Stimulated activated CD4-positive, alpha-beta T cell treated with anti-CD3 and anti-CD28 coated beads, Interleukin-15, amount 100 ng/mL, for 24 hours (primary cell): Measurements from ENCODE around the gene SDC4.

ENCODE experiments used
- DNase-seq: peaks from one replicate; pipeline ENCODE4 v3.0.0-alpha.2; 2020

SDC4 gene

DNA sequence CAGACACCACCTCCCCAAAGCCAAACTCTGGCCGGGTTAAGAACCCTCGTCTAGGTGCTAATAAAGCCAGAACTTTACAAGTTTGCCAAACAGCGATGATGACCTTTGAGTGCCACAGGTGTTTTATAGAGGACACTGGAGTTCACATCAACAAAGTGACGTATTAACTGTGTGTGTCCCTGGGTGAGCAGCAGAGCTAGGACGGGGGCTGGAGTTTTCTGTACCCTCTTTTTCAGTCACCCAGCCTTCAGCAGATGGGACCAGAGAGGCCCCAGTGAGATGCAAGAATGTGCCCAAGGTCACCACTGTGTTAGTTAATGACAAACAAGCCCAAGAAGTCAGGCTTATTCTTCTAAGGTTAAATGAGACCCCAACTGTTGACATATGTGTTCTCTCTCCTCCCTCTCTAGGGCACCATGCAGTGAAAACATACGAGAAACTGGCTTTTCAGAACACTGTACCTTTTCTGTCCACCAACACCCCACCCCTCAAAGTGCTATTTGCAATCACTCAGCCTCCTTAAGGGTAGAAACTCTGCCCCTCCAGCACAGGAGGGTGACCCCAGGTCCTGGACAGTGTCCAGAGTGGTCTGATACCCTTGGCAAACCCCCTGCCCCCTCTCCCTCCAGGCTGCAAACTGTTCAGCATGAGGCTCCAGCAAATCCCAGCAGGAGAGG is 5.2 kb downstream of the SDC4 start:
- no peak for DNase-seq

DNA sequence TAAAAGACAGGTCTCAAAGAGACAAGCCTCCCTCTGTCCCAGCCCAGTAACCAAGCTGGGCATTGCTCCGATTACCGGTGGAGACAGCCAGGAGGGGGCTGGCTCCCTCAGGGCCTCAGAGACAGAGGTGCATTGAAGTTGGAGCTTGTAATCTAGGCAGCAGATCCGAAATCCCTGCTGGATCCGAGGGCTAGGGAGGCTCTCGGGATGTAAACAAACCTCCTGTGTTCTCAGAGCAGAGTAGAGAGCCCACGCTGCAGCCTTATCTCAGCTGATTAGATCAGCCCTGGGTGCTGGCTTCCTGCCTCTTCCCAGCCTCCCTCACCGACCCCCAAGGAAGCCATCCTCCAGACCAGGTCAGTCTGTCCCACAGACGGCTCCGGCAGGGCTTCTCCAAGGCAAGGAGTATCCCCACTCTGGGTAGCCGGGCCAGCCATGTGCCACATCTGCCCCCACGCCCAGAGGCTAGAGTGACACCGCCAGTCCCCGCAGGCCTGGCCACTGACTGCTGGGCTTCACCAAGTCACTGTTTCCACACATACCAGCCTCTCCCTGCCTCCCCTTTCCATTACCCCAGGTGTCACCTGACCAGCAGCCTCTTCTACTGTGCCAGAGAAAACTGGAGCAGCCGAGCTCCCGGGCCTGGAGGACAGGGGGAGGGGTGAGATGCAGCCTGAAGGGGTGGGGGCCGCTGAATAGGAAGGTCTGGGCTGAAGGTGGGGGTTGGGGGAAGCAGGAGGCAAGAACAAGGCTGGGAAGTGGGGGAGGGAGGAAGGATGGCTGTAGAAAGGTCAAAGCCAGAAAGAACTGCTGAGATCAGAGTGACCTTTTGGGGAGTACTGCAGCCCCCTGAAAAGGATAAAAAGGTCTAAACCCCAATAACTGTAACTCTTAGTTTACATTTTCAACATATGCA is 6.0 kb downstream of the SDC4 start:
- no peak for DNase-seq

DNA sequence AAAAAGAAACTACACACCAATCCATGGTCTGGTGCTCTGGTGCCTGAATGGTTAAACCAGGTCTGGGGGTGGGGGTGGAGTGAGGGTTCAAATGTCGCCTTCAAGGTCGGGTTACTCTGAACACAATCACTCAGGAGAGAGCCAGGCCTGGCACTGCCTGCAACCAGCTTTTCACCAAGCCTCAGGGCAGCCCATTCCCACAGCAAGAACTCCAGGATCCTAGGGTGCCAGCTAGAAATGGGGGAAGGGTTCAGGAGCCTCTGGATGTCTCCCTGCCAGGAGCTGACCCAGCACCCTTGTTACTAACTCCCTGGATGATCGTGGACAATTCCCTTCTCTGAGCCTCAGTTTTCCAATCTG is 6.7 kb downstream of the SDC4 start:
- no peak for DNase-seq

DNA sequence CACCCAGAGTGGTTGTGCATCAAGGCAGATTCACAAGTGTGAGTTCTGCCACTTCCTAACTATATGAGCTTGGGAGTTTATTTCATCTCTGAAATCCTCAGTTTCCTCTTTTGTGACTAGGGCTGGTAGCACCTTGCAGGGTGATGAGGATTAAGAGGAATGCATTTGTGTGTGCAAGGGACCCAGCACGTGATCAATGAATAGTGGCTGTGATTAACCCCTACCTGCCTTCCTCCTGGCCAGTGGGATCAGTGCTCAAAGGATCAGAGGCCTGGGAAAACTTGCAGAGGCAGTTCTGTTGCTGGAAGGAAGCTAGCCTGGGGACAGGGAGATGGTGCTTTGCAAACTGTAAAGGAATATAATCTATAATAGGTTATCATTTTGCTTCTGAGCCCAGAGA is 7.3 kb downstream of the SDC4 start:
- no peak for DNase-seq

DNA sequence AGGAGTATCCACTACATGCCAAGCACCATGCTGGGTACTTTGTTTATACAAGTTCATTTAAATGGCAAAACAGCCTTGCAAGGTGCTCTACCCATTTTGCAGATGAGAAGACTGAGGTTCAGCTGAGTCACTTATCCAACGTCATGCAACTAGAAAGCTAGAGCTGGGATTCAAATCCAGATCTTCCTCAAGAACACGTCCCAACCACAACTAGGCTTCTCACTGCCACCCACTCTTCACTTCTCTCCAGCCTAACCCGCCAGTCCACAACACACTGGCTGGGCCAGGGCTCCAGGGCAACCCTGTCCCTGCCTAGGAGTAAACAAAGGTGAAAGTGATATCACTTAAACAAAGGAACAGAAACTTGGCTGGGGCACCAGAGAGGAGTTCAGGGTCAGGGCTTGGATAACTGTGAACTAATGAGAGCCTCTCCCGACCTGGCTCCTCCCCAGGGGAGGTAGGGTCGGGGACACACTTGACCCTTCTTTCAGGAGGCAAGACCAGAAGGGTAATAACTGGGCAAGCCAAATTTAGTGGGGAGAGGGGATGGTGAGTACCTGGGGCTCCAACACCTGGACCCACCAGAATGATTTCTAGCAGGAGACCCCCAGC is 7.9 kb downstream of the SDC4 start:
- no peak for DNase-seq

DNA sequence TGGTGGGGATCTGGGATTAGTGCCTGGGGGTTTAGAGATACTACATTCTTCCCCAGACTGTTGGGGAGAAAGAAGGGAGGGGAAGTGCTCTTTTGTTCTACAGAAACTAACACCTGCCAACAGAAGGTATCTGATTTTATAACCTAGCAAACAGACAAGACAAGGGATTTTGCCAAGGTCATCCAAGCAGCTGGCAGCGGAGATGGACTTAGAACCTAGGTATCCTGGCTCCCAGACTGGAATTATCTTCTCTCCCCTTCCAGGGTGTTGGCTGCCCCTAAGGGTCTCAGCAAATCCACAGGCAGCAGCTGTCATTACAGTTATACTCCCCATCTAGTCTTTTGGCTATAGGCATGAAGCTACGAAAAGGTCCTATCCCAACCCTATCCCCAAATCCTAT is 8.4 kb downstream of the SDC4 start:
- DNase-seq = no peak

DNA sequence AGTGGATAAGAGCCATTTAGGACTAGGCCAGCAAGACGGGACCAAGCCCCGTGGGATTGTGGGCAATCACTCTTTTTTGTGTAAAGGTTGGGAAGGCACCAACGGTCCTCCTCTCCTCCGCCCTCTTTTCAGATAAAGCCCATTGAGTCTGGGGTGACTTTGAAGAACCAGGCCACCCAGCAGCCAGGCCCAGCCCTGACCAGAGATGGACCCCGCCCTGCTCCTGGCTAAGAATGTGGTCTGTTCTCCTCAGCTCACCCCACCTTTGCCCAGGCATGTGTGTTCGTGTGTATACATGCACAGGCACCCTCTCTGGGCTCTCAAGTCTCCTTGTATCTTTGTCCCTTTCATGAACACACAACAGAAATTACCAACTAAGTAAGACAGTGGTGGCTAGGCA is 9.1 kb downstream of the SDC4 start:
- DNase-seq = no peak

DNA sequence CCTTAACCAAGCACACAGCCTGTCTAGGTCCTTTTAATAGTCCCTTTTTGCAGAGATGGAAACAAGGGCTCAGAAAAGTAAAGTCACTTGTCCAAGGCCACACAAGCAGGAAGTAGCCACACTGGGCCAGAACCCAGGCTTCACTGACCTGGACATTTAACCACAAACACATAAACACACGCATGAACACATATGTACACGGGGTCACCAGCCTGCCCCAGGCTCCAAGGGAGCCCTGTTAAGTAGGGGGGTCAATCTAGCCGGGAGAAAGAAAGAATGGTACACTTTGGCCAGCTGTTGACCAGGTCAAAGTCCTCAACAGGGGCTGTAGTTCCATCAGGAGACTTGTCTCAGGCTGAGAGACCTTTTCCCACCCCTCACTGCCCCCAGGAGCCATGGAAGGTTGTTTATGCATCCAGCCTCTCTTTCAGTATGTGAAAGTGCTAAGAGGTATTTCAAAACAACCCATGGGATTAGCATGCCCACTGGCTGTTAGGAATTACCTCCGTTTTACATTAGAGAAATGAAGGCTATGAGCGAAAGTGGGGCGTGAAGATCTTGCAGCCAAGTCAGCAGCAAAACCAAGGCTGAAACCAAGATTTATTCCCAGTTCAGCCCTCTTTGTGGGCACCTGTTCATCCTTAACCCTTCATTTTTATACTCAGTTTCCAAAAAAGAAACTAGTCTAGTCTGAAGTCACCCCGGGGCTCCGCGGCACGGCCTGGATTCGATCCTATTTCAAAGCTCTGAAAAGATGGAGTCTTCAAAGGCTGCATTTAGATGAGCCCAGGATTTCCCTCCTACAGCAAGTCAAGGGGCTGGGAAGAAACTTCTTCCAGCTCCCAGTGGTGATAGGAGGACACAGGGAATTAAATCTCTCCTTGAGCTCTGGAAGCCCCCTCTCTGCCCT is 9.8 kb downstream of the SDC4 start:
- no peak for DNase-seq

DNA sequence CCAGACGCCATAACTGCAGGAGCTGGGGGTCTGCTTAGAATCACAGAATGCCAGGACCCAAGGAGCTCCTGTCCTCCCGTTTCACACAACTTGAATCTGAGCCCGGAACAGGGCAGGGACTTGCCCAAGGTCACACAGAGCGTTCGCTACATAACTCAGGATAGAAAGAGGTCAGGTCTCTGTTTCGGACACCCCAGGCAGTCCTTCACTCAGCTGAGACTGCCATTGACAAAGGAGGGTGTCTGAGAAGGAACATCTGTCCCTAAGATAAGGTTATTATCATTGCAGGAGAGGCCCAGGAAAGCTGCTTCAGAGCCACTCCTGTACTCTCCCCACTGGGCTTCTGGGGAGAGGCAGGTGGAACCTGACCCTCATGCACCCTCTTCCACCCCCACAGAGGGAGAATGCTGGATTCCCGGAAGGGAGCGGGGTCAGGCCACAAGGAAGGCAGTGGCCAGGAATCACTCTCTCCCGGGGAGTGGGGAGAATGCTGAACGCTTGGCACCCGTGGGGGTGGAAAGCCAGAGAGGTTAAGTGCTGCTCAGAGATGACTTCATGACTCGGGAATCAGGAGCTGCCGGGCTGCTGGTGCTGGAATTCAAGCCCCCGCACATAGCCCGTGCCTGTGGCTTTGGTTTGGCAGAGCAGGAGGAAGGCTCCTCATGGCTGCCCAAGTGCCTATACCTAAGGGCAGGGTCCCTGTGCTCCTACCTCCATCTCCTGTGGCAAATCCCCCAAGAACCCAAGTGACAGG is 10.7 kb downstream of the SDC4 start:
- DNase-seq = no peak

DNA sequence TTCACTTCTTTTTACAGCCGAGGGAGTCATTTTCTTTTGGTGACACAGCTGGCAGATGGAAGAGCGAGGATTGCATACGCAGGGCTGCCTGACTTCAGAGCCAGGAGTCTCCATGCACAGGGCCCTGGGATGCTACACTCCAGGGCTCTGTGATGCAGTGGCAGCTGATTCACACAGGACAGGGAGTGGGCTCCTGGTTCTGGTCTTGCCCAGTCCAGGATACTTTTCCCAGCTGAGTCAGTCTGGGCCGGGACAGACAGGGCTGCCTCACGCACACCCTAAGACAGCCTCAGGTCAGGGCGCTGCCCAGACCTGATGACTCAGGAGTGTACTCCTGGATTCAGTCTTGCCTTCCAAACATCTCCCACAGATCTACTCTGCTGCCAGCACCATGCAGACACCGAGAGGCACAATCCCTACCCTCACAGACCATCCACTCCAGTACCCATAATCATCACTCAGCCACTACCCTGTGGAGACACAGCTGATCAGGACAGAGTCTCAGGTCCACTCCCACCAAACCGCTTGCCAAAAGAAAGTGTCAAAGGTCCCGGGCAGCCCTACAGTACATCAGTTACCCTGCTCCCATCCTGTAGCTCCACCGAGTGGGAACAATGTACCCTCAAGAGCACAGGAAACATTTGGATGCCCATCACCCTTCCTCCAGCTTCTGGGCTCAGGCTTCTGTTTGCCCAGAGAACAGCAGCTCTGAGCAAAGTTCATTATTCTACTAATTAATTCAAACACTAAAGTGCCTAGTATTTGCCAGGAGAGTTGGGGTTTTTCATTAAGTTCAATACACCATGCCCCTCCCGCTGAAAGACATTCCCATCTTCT is 11.5 kb downstream of the SDC4 start:
- no peak for DNase-seq

DNA sequence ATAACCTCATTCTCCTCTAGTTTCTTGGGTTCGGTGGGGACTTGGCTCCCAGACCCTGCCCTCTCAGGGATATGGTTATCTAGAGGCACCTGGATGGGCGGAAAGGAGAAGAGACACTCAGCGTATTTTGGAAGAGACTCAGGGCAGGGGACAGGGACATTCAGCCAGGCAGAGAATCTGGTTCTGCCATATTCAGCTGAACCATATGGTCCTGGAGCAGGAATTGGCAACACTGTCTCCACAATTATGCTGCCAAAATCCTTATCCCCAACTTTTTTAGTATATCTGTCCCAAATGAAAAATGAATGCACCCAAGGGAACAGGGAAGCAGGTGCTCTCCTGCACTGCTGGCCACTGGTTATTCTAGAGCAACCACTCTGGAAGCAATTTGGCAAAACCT is 17.7 kb downstream of the SDC4 start:
- DNase-seq = no peak

DNA sequence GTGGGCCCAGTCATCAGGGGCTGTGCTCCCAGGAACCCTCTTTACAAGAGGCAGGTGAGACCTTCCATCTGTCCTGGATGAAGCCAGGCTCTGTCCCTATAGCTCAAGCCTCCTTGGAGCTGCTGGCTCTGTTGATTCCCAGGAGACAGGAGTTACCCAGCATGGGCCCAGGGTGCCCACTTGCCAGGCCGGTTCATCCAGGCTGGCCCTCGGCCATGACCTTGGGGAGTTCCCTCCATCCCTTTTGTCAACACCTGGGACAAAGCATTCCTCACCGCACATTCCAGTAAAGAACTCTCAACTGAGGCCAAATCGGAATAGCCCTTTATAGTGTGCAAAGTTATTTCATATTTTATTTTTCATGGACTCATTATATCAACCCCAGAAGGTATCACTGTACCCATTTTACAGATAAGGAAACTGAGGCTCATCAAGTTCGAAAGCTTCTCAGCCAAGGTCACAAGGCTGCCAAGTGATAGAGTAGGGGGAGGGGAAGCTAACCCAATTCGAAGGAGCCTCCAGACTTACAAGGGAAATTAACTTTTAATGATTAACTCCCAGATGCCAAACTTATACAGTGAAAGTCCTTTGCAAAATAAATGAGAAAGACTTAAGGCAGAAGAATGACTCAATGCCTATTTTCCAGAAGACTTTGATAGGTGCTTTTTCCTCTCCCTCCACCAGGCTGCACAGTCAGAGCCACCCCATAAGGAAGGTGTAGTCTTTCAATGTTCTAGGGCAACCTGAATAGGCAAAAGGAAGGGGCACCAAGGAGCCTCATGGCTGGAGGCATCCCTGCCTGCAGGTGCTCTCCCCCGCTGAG is 18.5 kb downstream of the SDC4 start:
- DNase-seq = no peak

DNA sequence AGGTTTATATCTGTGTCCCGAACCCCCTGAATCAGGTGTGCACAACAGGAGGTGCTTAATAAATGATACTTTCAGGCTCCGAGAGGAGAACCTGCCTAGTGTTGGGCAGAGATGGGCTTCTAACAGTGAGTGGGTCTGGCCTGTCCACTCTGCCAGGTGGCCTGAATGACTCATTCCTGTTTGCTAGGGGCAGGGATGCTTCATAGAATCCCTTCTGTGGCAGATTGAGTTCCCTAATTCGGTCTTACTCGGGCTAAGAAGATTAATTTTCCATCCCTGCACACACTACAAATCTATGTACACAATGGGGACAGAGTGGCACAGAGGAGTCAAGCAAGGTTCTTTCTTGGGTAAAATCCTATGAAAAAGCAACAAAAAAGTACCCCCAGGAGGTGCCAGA is 19.8 kb downstream of the SDC4 start:
- no peak for DNase-seq

DNA sequence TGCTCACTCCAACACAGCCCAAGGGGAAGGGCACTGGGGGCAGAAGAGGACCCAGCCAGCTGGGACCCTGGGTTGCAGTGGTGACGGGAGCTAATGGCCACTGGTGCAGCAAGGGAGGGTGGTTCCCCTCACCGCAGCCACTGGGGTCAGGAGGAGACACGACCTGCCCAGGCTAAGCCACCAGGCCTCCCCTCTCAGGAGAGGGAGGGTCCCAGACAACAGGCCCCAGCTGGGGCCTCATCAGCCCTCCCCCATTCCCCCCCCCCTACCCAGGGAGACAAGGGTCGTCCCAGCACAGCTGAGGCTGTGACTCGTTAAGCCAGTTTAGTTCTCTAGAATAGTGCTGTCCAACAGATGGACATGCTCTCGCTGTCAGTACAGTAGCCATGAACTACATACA is 22.9 kb downstream of the SDC4 start:
- DNase-seq = no peak

DNA sequence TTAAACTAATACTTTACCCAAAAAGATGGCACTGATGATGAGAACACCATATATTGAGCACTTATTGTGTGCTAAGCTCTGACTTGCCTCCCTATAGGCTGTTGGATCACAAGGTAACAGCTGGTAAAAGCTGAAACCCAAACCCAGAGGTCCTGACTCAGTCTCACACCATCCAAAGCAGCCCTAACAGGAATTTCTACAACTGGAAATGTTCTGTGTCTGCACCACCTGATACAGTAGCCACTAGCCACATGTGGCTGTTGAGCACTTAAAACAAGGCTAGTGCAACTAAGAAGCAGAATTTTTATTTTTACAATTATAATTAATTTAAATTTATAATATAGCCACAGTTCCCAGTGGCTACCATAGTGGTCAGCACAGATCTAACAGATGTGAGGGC is 24.5 kb downstream of the SDC4 start:
- no peak for DNase-seq

DNA sequence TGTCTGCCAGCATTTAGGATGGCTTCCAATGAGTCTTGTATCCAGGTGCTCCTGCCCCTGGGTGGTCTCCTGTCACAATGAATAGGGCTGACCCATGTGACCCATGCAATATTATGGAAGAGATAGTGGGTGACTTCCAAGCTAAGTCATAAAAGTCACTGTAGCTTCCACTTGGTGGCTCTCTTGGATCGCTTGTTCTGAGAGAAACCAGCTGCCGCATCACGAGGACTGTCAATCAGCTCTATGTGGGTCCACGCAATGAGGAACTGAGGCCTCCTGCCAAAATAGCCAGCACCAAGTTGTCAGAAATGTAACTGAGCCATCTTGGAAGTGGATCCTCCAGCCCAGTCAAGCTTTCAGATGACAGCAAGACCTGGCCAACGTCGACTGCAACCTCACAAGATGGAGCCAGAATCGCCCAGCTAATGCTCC is 25.3 kb downstream of the SDC4 start:
- DNase-seq = no peak

DNA sequence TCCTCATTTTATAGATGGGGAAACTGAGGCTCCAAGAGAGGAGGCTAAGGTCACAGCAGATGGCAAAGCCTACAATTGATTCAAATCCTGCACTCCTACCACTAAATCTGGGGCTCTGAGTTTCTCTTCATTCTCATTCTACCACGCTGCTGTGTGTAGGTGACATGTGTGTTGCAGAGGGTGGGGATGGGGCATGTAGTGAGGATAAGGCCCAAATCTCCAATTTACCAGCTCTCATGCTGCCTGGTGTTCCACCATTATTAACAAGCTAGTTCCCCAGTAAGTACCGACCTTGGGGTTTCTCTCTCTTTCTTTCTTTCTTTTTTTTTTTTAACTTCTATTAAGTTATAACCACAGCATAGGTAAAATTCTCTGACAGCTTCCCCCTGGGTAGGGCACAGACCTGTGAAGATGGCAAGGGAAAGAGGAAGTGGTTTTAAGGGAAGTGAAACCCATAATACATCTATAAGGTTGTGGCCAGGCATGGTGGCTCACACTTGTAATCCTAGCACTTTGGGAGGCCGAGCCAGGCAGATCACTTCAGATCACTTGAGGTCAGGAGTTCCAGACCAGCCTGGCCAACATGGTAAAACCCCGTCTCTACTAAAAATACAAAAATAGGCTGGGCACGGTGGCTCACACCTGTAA is 27.2 kb downstream of the SDC4 start:
- DNase-seq = peak; percentile 17

DNA sequence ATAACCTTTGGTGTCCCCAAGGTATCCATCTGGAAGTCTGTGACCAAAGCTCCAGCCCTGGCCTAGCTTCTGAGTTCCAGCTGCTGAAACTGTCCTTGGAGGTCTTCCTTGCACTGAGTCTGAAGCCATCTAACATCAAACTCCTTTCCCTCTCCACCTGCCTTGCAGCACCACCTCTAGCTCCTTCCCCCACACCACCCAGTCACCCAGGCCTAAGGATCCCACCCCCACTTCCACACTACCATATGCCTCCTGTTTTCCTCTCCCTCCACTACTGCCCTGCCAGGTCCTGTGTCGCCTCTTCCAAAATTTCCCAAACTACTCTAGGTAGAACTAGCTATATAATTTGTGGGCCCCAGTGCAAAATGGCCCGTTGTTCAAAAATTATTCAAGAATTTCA is 29.3 kb downstream of the SDC4 start:
- no peak for DNase-seq

DNA sequence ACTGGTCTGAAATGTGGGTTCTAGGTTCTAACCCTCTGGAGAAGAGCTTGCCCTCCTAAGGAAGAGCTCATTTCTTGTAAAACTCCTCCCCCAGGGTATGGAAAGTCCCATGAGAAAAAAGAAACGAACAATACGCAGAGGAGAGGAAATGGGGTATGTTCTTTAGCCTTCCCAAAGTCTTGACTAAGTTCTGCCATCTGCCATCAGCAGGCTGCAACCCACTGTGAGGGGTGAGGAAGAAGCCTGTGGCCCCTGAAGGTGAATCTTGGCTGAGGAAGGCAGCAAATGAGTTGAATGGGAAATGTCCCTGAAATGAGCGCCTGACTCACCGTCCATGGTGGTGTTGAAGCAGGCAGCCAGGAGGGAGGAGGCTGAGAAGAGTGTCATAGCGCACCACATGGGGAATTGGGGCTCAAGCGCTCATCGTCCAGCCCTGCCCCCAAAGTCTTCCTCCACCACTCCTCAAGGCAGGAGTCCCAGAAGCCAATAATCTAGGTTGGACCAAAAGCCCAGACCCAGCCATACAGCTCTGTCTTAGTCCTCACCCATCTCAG is 29.8 kb downstream of the SDC4 start:
- peak; percentile 21 for DNase-seq

DNA sequence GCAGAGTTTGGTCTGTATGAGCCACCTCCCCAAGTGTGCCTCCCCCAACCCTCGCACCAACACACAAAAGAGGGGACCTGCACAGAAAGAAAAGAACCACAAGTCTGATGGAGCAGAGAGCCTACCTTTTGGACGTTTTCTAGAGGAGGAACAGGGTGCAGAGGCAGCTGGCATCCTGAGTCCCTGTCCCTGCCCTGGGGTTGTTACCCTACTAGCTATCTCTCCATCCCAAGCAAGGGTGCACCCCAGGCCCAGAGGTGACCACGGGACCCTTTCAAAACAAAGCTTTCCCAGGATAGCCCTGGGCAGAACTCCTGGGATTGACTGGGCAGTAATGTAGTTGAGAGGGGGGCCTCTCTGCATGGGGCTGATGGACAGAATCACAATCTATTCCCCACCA is 30.4 kb downstream of the SDC4 start:
- DNase-seq = no peak
